ENCODE results near the gene MTA2.

DNA sequence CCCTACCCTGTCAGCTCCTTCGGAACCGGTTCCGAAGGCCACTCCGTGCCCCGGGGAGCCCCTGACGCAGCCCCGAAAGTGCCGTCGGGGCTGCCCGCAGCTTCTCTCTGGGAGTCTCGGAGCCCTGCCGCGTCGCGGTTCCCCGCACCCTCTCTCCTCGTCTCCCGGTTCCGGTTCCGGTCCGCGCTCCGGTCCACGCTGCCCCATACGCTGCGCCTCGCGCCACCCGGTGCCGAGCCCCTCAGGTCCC lies 618 bp downstream of the MTA2 start:
- TF ChIP-seq CTCF (conservative IDR thresholded peaks at IDR 0.05; ENCODE audit: low read depth, low read length) (no peak), EZH2 (IDR thresholded peaks at IDR 0.05; ENCODE audit: low read length, unreplicated experiment) (no peak), EZH2phosphoT487 (IDR thresholded peaks at IDR 0.05; ENCODE audit: borderline replicate concordance, low read length) (no peak)

Data from PC-3 (cell line).